Hematopoietic multipotent progenitor cell treated with erythropoietin and hydrocortisone succinate and interleukin-3 and kit ligand, for 15 days (in vitro differentiated cells): ENCODE data around the gene SMAD3.
"Not testable (repeated sequence)": the region's sequence is repeated elsewhere in the genome, so short reads cannot be mapped to it uniquely, and the experiment has no call there.

ENCODE experiments used
- DNase-seq: peaks from one replicate; pipeline ENCODE4 v3.0.0-alpha.2; 2015; ENCODE audit warnings: low spot score

The SMAD3 gene

GRCh38 chr15:67063689-67064606, 1.5 kb upstream of the SMAD3 start:
- no peak for DNase-seq

- no peak for DNase-seq
Measured at GRCh38 chr15:67064607-67065530, 533 bp upstream of the SMAD3 start.

GRCh38 chr15:67066041-67066958, 898 bp downstream of the SMAD3 start:
- no peak for DNase-seq

GRCh38 chr15:67066959-67067853, 1.8 kb downstream of the SMAD3 start:
- no peak for DNase-seq

GRCh38 chr15:67067930-67068551, 2.6 kb downstream of the SMAD3 start:
- no peak for DNase-seq

- no peak for DNase-seq
Measured at GRCh38 chr15:67068710-67069400, 3.5 kb downstream of the SMAD3 start.

- DNase-seq: no peak
Measured at GRCh38 chr15:67070150-67070549, 4.7 kb downstream of the SMAD3 start.

GRCh38 chr15:67070892-67071664, 5.7 kb downstream of the SMAD3 start:
- no peak for DNase-seq

- DNase-seq: no peak
Measured at GRCh38 chr15:67072442-67072841, 7.0 kb downstream of the SMAD3 start.

- no peak for DNase-seq
Measured at GRCh38 chr15:67072958-67073357, 7.6 kb downstream of the SMAD3 start.

GRCh38 chr15:67074886-67075229, 9.5 kb downstream of the SMAD3 start:
- no peak for DNase-seq

GRCh38 chr15:67075555-67076135, 10.2 kb downstream of the SMAD3 start:
- not testable (repeated sequence) for DNase-seq

- no peak for DNase-seq
Measured at GRCh38 chr15:67076147-67076843, 10.9 kb downstream of the SMAD3 start.

- DNase-seq: no peak
Measured at GRCh38 chr15:67077641-67078215, 12.3 kb downstream of the SMAD3 start.

GRCh38 chr15:67079361-67079760, 14.0 kb downstream of the SMAD3 start:
- DNase-seq: no peak

GRCh38 chr15:67080118-67080899, 14.9 kb downstream of the SMAD3 start:
- DNase-seq: no peak
